Panc1 (cell line): ENCODE measurements around the gene NFATC2. TPM values are rescaled to one million over a fixed set of nuclear protein-coding genes. Genes with fewer than 3 reads are reported as not detected.

Source experiments
- ATAC-seq: fragments of 200-7000 bp; cut with Tn5 transposase; 2 replicates; pipeline ENCODE4 v1.9.1; 2020; ENCODE audit warnings: mild to moderate bottlenecking, moderate library complexity
- BruUV-seq: library from RNA; stranded (reverse); fragments of 400-500 nt; replicated peaks from 2 replicates; lab custom pipeline; 2021; lab: Mats Ljungman, UMichigan
- CTCF ChIA-PET: fragments of 300-600 bp; sonication (Branson Sonifier 250); formaldehyde crosslinking; loops from one replicate; lab custom pipeline; 2022; ENCODE audit warnings: antibody characterized with exemption; lab: Charles Lee
- POLR2A ChIA-PET: fragments of 300-600 bp; sonication (Branson Sonifier 250); formaldehyde crosslinking; loops from one replicate; lab custom pipeline; 2022; ENCODE audit warnings: antibody characterized with exemption; lab: Charles Lee
- DNase-seq: peaks from one replicate; pipeline ENCODE4 v3.0.0-alpha.2; 2010; ENCODE audit warnings: low read depth, low spot score
- H3K27ac ChIP-seq: 2 replicates; pipeline ENCODE4 v1.5.1; 2011; ENCODE audit warnings: mild to moderate bottlenecking, low read length, inconsistent platforms
- H3K27me3 ChIP-seq: fragments of 200-500 bp; sonication (Bioruptor generic); 2 replicates; pipeline ENCODE4 v1.6.0; 2014; ENCODE audit warnings: low read length, inconsistent platforms; ENCODE audit not compliant: control insufficient read depth, insufficient read depth
- H3K36me3 ChIP-seq: fragments of 200-500 bp; sonication (Bioruptor generic); 2 replicates; pipeline ENCODE4 v1.5.1; 2014; ENCODE audit warnings: inconsistent platforms, mild to moderate bottlenecking, low read length, moderate library complexity; ENCODE audit not compliant: control insufficient read depth, insufficient read depth
- H3K4me1 ChIP-seq: 2 replicates; pipeline ENCODE4 v1.5.1; 2011; ENCODE audit warnings: inconsistent platforms, mild to moderate bottlenecking, low read length, moderate library complexity; ENCODE audit not compliant: control insufficient read depth, insufficient read depth
- H3K4me3 ChIP-seq, 2 experiments: 2 replicates each; pipeline ENCODE4 v1.5.1; 2011 to 2012; ENCODE audit warnings: low read depth in 2 of 2, low read length in 2 of 2, mild to moderate bottlenecking in 2 of 2, inconsistent platforms in 1 of 2, moderate library complexity in 1 of 2
- H3K9me3 ChIP-seq: fragments of 200-500 bp; sonication (Bioruptor generic); 2 replicates; pipeline ENCODE4 v1.5.1; 2014; ENCODE audit warnings: low read depth, mild to moderate bottlenecking, inconsistent platforms, low read length, moderate library complexity; ENCODE audit not compliant: control insufficient read depth, insufficient read depth
- POLR2AphosphoS5 ChIP-seq: IDR thresholded peaks from 2 replicates; pipeline ENCODE4 v1.6.1; 2012; ENCODE audit warnings: mild to moderate bottlenecking, low read depth, low read length, moderate library complexity
- SIN3A ChIP-seq: IDR thresholded peaks from 2 replicates; pipeline ENCODE4 v1.6.1; 2012; ENCODE audit warnings: low read depth, mild to moderate bottlenecking, low read length, moderate library complexity, borderline replicate concordance; ENCODE audit not compliant: insufficient read depth
- TCF7L2 ChIP-seq: IDR thresholded peaks from 2 replicates; pipeline ENCODE4 v1.6.1; 2011; ENCODE audit warnings: mild to moderate bottlenecking, low read depth, low read length, inconsistent platforms
- in situ Hi-C: cut with HindIII; loops from 2 replicates; pipeline ENCODE4 v1.10.0; 2016; ENCODE audit warnings: low sequenced_read_pairs, low pct_unique_long_range_greater_than_20kb
- intact Hi-C: fragments of 100-400 bp; cut with micrococcal nuclease; formaldehyde crosslinking; loops from one replicate; pipeline ENCODE4 v1.10.0; 2022; ENCODE audit not compliant: unreplicated experiment
- total RNA-seq: library from RNA; stranded (reverse); gene quantifications from one replicate; pipeline ENCODE4 v1.2.1, GENCODE V29; 2021; ENCODE audit not compliant: unreplicated experiment
- TF ChIP-seq, protein P1 (sequence below), 2 experiments: IDR thresholded peaks; 2 replicates each; pipeline ENCODE4 v1.6.1; 2011 to 2012; ENCODE audit warnings: low read depth in 2 of 2, control low read depth in 1 of 2, low read length in 1 of 2, mild to moderate bottlenecking in 1 of 2, moderate library complexity in 1 of 2; ENCODE audit not compliant: insufficient read depth in 1 of 2
- TF ChIP-seq, protein P2 (sequence below): fragments of 450-650 bp; IDR thresholded peaks from 2 replicates; pipeline ENCODE4 v1.5.1; 2017; ENCODE audit warnings: mild to moderate bottlenecking

NFATC2 gene
- total RNA-seq, 1 experiment from 2014 or later = 10.6 TPM

DNA sequence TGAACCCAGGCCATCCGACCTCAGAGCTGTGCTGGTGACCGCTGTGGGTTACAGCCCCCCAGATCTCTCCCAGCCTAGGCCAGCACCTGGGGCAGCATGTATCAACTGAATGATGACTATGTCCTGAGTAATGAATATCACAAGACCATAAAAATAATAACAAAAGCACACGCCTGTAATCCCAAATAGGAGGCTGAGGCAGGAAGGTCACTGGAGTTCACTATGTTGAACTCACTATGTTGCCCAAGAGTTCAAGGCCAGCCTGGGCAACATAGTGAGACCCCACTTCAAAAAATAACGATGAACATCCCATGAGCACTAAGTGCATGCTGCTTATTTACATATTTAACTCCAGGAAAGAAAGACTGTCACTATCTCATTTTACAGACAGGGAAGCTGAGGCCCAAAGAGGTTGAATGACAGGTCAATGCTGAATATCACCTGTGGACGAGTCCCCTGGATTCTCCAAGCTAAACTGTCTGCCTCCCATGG is 92.3 kb downstream of the NFATC2 start:
- BruUV-seq = no TSS peak
- intact Hi-C loops (loop anchor here (10.0 kb wide), 1 partner anchor 115 kb away; no protein-coding TSS in a partner anchor), in situ Hi-C loops (no loop called here)
- TF ChIP-seq, protein P1, sequence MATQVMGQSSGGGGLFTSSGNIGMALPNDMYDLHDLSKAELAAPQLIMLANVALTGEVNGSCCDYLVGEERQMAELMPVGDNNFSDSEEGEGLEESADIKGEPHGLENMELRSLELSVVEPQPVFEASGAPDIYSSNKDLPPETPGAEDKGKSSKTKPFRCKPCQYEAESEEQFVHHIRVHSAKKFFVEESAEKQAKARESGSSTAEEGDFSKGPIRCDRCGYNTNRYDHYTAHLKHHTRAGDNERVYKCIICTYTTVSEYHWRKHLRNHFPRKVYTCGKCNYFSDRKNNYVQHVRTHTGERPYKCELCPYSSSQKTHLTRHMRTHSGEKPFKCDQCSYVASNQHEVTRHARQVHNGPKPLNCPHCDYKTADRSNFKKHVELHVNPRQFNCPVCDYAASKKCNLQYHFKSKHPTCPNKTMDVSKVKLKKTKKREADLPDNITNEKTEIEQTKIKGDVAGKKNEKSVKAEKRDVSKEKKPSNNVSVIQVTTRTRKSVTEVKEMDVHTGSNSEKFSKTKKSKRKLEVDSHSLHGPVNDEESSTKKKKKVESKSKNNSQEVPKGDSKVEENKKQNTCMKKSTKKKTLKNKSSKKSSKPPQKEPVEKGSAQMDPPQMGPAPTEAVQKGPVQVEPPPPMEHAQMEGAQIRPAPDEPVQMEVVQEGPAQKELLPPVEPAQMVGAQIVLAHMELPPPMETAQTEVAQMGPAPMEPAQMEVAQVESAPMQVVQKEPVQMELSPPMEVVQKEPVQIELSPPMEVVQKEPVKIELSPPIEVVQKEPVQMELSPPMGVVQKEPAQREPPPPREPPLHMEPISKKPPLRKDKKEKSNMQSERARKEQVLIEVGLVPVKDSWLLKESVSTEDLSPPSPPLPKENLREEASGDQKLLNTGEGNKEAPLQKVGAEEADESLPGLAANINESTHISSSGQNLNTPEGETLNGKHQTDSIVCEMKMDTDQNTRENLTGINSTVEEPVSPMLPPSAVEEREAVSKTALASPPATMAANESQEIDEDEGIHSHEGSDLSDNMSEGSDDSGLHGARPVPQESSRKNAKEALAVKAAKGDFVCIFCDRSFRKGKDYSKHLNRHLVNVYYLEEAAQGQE (IDR thresholded peaks at IDR 0.05; ENCODE audit: insufficient read depth in 1 of 2, low read depth in 2 of 2, low read length in 1 of 2) = no peak
- TF ChIP-seq, protein P2, sequence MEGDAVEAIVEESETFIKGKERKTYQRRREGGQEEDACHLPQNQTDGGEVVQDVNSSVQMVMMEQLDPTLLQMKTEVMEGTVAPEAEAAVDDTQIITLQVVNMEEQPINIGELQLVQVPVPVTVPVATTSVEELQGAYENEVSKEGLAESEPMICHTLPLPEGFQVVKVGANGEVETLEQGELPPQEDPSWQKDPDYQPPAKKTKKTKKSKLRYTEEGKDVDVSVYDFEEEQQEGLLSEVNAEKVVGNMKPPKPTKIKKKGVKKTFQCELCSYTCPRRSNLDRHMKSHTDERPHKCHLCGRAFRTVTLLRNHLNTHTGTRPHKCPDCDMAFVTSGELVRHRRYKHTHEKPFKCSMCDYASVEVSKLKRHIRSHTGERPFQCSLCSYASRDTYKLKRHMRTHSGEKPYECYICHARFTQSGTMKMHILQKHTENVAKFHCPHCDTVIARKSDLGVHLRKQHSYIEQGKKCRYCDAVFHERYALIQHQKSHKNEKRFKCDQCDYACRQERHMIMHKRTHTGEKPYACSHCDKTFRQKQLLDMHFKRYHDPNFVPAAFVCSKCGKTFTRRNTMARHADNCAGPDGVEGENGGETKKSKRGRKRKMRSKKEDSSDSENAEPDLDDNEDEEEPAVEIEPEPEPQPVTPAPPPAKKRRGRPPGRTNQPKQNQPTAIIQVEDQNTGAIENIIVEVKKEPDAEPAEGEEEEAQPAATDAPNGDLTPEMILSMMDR = no peak
- TF ChIP-seq POLR2AphosphoS5 = no peak
- TF ChIP-seq TCF7L2 = no peak
- TF ChIP-seq SIN3A = no peak
- peaks cover 53% of the 10 kb centered on the region for H3K4me1 ChIP-seq
- H3K27me3 ChIP-seq = no peaks in the 10 kb centered on the region
- H3K27ac ChIP-seq = peak overlapping the region; percentile 82
- DNase-seq = peak; percentile 45
- H3K4me3 ChIP-seq = no peak overlapping the region
- no peaks in the 10 kb centered on the region for H3K36me3 ChIP-seq
- peak; percentile 39; the same call in 1 of the 2 replicates for ATAC-seq
- H3K9me3 ChIP-seq = peaks cover 4% of the 10 kb centered on the region; the same call in 1 of the 2 replicates
- ChIA-PET CTCF (no interaction called here), POLR2A (interaction anchor here (0.7 kb wide), 1 partner anchor 102 kb away, joined by 3 read pairs; no protein-coding TSS in a partner anchor)

DNA sequence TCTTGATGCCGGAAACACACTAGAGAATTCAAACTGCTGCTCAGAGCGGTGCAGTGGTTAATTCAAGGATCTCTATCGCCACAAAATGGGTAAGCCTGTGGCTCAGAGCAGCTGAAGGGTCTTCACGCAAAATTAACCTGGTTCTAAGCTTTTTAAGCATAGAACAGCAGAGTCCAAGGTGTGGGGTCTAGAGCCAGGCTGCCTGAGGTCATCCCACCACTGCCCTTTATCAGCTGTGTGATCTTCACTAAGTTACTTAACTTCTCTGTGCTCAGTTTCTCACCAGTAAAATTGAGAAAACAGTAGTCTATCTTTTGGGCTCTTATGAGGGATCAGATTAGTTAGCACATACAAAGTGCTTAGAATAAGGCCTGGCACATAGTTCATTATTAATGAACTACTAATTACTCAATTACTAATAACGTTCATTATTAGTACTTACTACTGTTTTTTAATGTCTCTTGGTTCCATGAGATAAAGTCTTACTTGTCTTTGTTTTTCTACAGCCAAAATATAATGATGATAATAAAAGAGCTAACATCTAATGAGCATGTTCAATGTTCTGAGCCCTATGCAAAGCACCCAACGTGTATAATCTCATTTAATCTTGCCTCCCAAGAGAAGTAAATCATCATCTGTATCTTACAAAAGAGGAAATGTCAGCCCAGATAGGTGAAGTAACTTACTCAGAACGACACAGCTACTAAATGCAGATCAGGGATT is 92.9 kb downstream of the NFATC2 start:
- POLR2A ChIA-PET = no interaction called here
- BruUV-seq = no TSS peak
- Histone ChIP-seq H3K9me3 (peaks cover 4% of the 10 kb centered on the region; the same call in 1 of the 2 replicates), H3K27me3 (no peaks in the 10 kb centered on the region), H3K27ac (peak overlapping the region; percentile 82), H3K36me3 (no peaks in the 10 kb centered on the region), H3K4me3 (no peak overlapping the region), H3K4me1 (peaks cover 53% of the 10 kb centered on the region)
- DNase-seq = no peak
- TF ChIP-seq POLR2AphosphoS5 (no peak), TCF7L2 (no peak), SIN3A (no peak)
- TF ChIP-seq, protein P1 (IDR thresholded peaks at IDR 0.05; ENCODE audit: insufficient read depth in 1 of 2, low read depth in 2 of 2, low read length in 1 of 2) = no peak
- TF ChIP-seq, protein P2 = no peak
- in situ Hi-C loops = no loop called here
- intact Hi-C loops = loop anchor here (10.0 kb wide), 1 partner anchor 115 kb away; no protein-coding TSS in a partner anchor
- ATAC-seq = no peak
- CTCF ChIA-PET = no interaction called here
